GM19035 (cell line): ENCODE results near the gene DAPK1.

Experiments used
- ATAC-seq: cut with Tn5 transposase; IDR thresholded peaks from one replicate; pipeline ENCODE4 v1.9.1; 2021; ENCODE audit not compliant: unreplicated experiment

The DAPK1 gene

DNA sequence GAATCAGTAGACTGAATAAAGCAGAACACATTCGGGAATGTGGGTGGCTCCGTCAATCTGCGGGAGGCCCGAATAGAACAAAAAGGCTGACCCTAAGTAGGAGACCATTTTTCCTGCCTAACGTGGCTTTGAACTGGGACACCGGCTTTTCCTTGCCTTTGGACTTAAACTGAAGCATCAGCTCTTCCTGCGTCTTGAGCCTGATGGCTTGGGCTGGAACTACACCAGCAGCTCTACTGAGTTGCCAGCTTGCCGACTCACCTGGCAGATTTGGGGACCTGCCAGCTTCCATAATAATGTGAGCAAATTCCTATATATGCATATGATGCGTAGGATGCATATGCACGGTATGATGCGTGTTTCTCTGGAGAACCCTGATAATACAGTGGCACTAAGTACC, 111.3 kb downstream of the DAPK1 start:
- ATAC-seq: no peak

DNA sequence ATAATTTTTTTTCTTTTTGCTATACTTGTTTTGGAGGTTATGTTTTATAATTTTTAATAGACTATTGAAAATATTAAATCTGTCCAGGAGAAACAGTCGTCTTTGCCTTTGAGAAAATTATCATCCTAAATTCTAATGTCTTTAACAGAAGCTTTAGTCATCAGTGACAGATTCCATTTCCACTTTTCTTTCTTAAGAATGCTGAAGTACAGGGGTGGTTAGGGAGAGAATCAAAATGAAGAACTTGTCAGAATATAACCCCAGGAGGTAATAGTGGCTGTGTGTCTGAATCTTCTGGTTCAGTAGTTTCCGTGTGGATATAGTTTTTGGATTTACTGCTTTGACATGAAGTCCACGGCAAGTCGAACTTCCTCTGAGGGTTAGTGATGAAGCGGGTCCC, 111.8 kb downstream of the DAPK1 start:
- no peak for ATAC-seq

DNA sequence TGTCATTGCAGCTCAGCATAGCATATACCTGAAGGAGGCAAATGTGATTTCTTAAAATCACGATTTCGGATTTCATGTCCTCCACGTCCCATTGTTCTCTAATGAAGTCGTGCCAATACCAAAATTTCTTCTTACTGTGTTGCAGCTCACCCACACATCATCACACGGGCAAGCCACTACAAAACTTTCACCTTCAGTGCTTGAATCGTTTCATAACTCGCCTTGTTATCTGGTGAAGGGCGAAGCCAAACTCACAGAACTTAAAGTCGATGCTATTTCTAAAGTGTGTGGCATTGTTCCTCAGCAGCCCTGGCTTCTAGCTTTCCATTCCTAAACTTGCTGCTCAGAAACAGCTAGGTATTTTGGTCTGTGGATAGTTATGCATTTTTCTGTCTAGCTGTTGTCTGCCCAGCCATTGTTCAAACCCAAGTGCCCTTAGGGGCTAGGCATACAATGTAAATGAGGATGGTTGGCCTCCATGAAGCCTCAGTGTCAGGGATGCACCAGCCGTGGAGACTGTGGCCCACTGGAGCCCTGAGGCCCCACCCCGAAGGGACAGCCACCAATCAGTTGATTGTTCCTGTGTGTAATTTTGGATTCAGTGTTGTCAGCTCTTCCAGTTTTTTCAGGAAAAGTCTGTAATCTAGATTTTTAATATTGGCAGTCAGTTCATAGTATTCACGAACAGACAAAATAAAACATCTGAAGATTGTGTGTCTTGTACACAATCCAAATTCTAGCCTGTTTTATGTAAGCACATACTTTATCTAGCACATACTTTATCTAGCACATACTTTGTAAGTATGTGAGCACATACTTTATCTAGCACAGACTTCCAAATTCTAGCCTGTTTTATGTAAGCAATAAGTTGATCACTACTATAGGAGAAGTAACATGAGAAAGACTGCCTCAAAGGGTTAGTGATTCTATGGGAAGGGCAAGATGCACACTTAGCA, 112.8 kb downstream of the DAPK1 start:
- no peak for ATAC-seq

DNA sequence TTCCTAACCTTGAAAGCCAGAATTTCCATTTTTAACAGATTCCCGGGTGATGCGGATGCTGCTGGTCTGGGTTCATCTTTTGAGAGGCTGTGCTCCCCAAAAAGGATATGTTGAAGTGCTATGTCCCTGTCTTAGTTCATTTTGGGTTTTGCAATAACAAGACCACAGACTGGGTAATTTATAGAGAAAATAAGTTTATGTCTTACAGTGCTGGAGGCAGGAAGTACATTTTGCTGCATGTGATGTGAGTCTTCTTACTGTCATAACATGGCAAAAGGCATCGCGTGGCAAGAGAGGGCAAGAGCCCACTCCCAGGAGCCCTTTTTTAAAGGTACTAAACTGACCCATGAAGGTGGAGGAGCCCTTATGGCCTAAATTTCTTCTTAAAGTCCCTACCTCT, 114.1 kb downstream of the DAPK1 start:
- ATAC-seq: no peak

DNA sequence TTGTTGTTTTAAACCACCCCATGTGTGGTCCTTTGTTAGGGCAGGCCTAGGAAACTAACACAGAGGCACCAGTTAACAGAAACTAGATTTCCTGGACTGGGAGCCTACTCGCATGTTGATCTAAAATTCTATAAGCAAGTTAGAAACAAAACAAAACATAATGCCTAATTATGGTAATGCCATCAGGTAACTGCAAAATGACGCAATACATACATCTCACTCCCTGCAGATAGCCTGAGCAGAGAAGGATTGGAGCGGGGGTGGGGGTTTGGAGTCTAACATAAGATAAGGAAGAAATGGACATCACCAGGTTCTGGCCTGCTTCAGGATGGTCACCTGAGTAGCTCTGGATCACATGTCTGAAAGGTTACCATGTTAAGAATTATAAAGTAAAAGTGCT, 114.9 kb downstream of the DAPK1 start:
- ATAC-seq: no peak

DNA sequence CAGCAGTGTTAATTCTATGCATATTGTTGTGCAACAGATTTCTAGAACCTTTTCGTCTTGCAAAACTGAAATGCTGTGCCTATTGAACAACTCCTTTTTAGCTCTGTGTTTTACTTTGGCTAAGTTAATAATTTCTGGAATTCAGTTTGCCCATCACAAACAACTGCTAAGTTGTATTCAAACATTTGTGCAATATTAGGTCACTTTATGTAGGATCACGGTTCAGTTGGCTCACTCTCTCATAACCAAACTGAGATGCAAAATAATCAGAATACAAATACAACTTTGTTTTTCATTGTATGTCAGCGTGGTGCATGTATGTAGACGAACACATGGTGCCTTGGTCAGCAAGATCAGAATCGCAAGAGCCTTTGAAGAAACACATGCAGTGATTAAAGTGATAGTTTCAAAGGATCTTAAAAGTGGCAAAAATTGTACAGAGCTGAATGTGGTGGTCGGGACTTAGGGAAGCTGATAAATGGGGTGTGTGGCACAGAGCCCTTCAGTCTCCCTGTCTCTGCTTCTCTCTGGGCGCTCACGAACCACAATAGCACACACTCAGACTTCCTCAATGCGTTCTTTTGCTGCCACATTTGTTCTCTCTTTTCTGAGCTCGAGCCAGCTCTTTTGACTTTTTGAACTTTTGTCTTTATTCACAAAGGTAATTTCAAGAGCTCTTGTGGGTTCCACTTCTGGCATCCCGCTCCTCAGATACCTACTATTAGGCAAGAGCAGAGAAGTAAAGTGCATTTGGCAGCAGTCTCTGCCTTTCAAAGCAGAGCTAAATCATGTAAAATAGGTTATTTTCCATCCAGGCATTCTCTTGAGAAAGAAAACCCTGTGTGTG, 115.8 kb downstream of the DAPK1 start:
- peak; percentile 57 for ATAC-seq

DNA sequence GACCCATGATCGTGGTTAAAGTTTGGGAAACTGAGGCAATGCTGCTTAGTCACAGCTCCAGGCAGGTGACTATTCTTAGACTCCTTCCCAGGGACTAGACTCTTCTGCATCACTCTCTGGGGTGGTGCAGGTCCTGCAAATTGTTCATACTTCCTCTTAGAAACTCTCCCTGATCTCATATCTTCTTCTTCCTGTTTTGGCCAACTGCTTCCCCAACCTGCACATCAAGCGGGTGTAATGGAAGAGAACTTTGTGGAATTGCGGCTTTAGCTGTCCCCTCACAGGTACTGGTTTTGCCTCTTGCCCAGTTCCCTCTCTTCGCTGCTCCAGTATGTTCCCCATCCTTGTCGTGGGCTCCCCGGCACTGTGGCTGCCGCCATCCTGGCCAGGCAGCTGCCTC, 116.7 kb downstream of the DAPK1 start:
- no peak for ATAC-seq

DNA sequence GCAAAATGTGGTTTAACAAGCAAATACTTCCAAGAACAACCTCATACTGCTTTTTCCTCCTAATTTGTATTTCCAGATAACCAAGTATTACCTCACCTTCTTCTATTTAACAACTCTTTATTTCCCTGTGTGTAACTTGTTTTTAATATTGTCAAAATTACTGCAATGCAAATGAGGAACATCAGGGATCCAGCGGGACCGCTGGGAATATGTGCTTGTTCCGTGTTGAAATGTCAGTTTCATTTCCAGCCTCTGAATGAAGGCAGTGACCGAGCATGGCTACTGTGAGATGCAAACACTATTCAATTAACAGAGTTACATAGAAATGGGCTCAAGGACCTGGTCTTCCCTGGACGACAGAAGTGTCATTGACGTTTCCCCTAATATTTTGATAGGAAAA, 117.5 kb downstream of the DAPK1 start:
- no peak for ATAC-seq

DNA sequence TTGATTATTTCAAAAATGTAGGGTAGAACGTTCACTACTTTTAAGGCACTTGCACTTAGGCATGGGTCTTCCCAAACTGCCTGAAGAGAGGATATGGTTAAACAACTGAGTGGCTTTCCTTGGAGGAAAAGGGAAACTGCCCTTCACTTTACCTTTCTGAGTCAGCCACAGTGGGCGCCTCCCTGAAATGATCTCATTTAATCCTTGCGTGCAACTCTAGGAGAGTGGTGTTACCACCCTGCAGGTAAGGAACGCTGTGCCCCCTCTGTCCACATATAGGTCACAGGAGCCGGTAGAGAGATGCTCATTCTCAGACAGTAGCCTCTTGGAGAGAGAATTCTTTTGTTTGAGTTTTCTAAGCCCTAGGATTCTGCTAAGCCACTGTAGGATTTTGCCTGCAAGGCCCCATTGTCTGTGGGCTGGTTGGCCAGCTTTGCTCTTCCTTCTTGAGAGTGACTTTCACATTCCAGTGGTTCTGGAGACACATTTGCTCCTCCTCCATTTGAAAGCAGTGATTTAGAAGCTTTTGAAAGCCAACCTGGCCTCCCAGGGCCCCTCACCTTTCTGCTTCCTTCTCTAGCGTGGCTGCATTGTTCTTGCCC, 118.0 kb downstream of the DAPK1 start:
- no peak for ATAC-seq

DNA sequence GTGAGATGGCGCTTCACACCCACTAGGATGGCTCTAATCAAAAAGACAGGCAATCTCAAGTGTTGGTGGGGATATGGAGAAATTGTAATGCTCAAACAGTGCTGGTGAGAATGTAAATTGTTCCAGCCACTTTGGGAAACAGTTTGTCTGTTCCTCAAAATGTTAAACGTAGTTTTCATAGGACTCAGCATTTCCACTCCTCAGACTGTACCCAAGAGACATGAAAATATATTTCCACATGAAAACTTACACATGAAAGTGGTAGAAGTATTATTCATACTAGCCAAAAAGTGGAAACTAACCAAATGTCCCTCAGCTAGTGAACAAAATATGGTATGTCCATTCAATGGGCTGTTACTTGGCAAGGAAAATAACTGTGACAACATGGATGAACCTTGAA, 120.6 kb downstream of the DAPK1 start:
- no peak for ATAC-seq

DNA sequence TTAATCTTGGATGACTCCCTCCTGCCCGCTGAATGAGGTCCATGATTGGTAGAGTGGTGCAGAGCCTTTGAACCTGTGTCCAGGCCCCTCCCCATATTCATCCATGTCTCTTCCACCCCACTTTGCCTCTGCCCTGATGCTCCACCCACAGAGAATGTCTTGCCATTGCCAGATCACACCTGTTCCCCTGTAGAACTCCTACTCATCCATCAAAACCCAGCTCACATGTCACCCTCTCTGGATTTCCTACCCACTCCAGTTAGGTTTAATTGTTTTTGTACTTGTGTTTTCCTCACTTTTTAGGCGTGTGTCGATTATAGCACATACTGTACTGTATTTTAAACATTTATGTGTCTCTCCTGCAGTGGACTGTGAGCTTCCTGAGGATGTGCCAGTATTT, 121.3 kb downstream of the DAPK1 start:
- ATAC-seq: no peak

DNA sequence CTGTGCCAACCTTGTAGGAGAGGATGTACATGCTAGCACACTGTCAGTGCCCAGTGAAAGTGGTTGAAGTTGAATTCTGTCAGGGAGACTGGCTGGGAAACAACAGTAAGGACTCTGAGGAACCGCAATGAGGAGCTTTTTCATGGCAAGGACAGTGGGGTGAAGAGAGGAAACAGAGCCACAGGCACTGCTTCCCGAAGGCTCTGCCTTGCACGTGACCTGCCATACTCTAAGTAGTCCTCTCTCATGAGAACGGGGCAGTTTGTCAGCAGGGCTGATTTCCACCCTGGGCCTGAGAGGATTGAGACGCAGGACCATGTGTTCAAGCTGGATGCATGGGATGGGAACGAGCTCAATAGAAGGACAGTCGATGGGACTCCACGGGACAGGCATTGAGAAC, 121.7 kb downstream of the DAPK1 start:
- ATAC-seq: no peak

DNA sequence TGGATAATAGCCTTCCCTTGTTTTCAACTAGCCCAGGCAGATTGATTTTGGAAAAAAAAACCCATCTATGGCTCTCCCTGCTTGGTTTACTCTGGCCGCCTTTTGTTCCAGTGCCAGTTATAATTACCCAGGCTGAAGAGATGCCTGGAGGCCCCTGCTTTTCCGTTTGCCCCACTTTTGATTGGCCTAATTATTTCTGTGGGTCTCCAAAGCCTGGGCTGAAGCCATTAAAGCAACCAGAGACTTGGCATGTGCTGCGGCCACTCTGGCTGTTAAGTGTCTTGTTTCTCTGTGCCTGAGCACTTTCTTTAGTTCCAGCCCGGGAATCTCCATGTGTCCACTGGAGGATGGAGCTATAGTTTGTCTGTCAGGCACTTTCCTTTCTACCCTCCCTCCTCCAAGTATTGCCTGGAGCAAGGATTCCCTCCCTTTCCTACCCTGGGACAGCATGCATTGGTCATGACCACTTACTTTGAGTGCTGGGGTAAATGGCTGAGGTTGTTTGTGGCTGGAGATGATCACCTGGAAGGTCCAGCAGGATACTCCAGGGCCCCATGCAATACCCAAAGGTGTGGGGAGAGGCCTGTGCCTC, 123.2 kb downstream of the DAPK1 start:
- no peak for ATAC-seq

DNA sequence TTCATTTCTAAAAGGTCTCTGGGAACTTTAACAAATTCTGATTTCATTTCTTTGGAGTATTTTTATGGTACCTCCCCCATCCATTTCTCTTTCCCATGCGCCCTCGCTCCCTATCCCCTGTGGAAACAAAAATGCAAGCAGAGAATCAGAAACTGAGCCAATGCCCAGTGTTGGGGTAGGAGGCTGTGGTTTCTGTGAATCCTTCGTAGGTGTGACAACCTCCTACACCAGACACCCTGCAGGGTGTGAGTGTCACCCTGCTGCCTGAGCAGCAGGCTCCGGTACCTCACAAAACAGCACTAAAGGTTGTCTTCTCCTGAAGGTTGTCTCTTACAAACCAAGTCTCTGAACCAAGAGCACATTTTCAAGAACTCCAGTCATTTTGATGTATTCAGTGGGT, 124.4 kb downstream of the DAPK1 start:
- no peak for ATAC-seq

DNA sequence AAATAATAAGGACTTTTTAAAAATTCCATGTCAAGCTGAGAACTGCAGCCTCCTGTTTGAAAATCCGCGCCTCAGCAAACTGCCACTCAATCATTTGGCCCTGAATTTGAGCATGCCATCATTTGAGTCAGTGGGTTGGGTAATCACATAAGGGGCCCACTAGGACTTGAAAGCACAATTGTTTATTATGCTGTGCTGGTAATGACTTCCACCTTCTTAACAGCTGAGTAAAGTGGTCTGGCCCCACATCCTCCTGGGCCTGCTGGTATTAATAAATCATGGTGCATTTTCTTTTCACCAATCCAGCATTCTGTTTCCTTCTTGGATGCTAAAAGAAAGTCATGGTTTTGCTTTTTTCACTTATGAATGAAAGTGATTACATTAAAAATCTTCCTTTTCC, 125.3 kb downstream of the DAPK1 start:
- no peak for ATAC-seq

DNA sequence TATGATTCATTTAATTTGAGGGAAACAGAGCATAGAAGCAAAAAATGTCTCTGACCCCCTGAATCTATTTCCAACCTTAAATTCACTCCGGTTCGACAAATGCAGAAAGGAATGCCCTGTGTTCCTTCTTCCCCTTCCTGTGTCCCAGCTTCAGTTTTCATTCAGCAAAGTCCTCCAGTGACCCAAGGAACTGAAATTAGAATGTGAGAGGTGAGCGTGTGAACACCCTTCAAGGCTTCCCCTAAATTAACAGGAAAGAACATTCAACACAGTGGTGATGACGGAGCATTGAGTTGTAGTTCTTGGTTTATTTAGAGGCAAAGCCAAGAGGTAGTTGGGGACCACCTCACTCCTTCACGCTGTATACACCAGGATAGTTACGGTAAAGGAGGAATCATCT, 130.7 kb downstream of the DAPK1 start:
- ATAC-seq: no peak

DNA sequence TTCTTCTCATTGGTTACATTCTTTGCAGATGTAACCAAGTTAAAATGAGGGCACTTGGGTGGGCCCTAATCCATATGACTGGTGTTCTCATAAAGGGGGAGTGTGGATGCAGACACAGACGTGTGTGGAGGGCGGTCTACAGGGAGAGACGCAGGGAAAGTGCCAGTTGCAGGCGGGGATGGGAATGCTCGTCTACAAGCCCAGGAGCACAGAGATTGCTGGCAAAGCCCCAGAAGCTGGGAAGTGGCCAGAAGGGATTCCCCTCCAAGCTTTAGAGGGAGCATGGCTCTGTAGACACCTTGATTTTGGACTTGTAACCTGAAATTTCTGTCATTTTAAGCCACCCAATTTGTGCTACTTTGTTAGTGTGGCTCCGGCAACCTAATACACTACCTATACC, 131.4 kb downstream of the DAPK1 start:
- no peak for ATAC-seq

DNA sequence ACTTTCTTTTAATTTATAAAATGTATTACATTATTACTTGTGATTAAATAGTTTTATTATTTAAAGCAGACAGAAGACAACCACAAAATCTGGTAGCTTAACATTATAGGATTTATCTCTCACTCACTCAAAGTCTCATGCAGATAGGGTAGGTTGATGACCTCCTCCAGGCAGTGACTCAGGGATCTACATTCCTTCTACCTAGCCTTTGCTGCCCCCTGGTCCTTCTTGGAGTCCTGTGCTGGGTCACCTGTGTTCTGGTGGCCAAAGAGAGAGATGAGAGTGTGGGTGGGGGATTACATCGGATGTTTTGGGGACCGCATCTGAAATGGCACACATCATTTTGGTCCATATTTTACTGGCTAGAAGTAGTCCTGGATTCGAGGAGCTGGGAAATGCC, 132.6 kb downstream of the DAPK1 start:
- ATAC-seq: no peak

DNA sequence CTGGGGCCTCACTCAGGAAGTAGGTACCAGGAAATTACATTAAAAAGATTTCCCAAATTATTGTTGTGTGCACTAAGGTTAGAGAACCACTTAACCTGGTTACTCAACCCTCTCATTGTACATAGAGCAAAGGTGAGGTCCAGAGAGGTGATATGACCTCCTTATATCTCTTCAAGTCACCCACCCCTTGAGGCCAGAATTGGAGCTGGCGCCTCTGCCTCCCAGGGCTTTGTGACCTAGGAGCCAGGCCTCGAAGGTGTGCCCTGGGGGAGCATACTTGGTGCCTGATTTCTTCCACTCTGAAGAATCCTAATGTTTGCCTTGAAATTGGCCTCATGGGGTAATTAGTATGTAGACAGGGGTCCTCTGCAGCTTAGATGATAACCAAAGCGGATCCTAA, 133.2 kb downstream of the DAPK1 start:
- no peak for ATAC-seq

DNA sequence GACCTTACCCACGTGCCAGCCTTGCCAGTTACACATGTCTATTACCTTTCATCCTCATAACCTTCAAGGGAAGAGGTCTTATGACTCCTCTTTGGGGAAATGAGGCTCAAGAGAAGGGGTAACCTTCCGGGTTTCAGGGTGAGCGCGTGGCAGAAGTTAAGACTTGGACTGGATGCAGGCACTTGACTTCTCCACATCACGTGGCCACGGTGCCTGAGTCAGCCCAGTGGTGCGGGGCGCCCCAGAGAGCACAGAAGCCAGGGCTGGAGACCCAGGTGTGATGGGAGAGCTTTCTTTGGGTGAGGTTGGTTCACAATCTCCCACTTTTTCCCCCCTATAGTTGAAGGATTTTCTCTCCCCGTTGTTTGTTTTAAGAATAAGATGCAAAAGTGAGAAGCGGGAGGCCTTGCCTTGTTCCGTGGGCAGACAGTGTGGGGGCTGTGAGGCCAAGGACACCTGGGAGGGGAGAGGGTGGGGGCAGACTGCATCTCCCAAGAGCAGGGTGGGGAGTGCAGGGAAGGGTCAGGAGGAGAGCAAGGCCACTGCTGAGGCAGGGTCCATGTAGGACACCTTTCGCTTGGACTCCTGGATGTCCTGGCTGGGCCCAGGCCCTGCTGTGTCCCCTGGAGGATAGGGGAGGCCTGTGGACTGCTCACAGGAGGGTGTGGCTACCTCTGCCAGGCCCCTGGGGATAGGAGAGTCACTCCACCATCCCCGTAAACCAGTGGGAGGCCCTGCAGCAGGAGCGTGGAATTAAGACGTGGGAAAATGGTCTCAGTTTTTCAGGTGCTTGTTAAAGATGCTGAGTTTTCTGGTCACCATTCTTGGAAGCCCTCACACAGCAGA, 138.2 kb downstream of the DAPK1 start:
- no peak for ATAC-seq
